ENCODE measurements around the gene LRMDA. TPM values are rescaled to one million over a fixed set of nuclear protein-coding genes. Genes with fewer than 3 reads are reported as not detected.

Gene LRMDA
- total and polyA plus RNA-seq, 2 donors (not counting 3 experiments of a cell fraction or from before 2014, with no cell fraction given) = 9.7 to 18.0 TPM

DNA sequence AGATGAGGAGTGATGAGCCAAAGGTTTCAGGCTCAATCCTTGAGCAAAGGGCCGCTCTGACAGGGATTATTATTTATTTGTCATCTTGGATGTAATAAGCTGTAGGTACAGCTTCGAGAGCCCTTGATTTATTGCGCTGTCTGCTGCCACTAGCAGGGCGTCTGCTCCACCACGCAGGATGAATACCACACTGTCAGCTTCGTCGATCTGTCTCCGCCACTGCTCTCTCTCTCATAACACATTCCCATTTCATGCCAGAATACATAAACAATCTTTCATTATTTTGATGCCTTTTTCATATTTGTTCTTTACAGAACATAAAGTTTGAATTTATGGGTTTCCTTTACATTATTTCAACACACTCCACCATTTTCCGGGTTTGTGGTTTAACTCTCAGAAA, 276.6 kb downstream of the LRMDA start:
- CTCF ChIA-PET = no interaction called here
- H2AFZ ChIP-seq (ENCODE audit: low read depth, low read length) = no peak overlapping the region
- no TSS peak for BruUV-seq (replicated peaks)
- FAIRE-seq (no peak), DNase-seq (ENCODE audit: low read depth, low spot score) (no peak)
- H3K27ac ChIP-seq (ENCODE audit: insufficient read depth, low read depth, low read length) = no peak overlapping the region
- dilution Hi-C loops (cut with MboI; ENCODE audit: extremely low pct_ligation_motif_present, low sequenced_read_pairs) = no loop called here
- no peaks in the 10 kb centered on the region for H3K36me3 ChIP-seq (ENCODE audit: control insufficient read depth in 2 of 2, extremely low read depth in 1 of 2, insufficient read depth in 2 of 2, low read length in 2 of 2)
- no peaks in the 10 kb centered on the region for H3K9me3 ChIP-seq (replicated peaks; ENCODE audit: control insufficient read depth, insufficient read depth, low read length)
- no peak overlapping the region for H3K4me2 ChIP-seq (ENCODE audit: insufficient read depth, low read length)
- H3K4me1 ChIP-seq (ENCODE audit: control insufficient read depth, extremely low read depth, insufficient read depth, low read length) = no peaks in the 10 kb centered on the region
- H3K4me3 ChIP-seq (replicated peaks in 1 of 3; ENCODE audit: insufficient read depth in 1 of 3, low read depth in 1 of 3, low read length in 3 of 3) = no peak overlapping the region
- H3K9ac ChIP-seq (replicated peaks; ENCODE audit: extremely low read depth, insufficient read depth, low read length) = no peak overlapping the region
- H3K27me3 ChIP-seq (ENCODE audit: control insufficient read depth in 2 of 2, insufficient read depth in 2 of 2, low read length in 2 of 2) = no peaks in the 10 kb centered on the region
- no peak for TF ChIP-seq GATA2 (IDR thresholded peaks at IDR 0.05; ENCODE audit: insufficient read depth, insufficient read length, low read depth, low read length)
- no peak for TF ChIP-seq MAX (IDR thresholded peaks at IDR 0.05; ENCODE audit: insufficient read depth, insufficient read length)
- TF ChIP-seq EZH2 (IDR thresholded peaks at IDR 0.05; ENCODE audit: borderline replicate concordance, low read depth, low read length, severe bottlenecking) = no peak
- no peak for TF ChIP-seq MYC (IDR thresholded peaks at IDR 0.05; ENCODE audit: low read depth, low read length)
- TF ChIP-seq, protein P1, sequence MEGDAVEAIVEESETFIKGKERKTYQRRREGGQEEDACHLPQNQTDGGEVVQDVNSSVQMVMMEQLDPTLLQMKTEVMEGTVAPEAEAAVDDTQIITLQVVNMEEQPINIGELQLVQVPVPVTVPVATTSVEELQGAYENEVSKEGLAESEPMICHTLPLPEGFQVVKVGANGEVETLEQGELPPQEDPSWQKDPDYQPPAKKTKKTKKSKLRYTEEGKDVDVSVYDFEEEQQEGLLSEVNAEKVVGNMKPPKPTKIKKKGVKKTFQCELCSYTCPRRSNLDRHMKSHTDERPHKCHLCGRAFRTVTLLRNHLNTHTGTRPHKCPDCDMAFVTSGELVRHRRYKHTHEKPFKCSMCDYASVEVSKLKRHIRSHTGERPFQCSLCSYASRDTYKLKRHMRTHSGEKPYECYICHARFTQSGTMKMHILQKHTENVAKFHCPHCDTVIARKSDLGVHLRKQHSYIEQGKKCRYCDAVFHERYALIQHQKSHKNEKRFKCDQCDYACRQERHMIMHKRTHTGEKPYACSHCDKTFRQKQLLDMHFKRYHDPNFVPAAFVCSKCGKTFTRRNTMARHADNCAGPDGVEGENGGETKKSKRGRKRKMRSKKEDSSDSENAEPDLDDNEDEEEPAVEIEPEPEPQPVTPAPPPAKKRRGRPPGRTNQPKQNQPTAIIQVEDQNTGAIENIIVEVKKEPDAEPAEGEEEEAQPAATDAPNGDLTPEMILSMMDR (IDR thresholded peaks at IDR 0.05; ENCODE audit: extremely low read depth in 1 of 2, insufficient read depth in 1 of 2, low read depth in 1 of 2, low read length in 2 of 2) = no peak
- no peak for TF ChIP-seq JUN (IDR thresholded peaks at IDR 0.05; ENCODE audit: borderline replicate concordance, insufficient read depth, insufficient read length, low read depth)
- TF ChIP-seq FOS (IDR thresholded peaks at IDR 0.05; ENCODE audit: borderline replicate concordance, insufficient read depth, low read length) = no peak
- TF ChIP-seq POLR2A (IDR thresholded peaks at IDR 0.05; ENCODE audit: low read depth, low read length) = no peak
- H4K20me1 ChIP-seq (replicated peaks; ENCODE audit: control insufficient read depth, extremely low read depth, insufficient read depth, low read length) = no peaks in the 10 kb centered on the region
- POLR2A ChIA-PET = no interaction called here
- intact Hi-C loops (cut with micrococcal nuclease) = no loop called here
- H3K79me2 ChIP-seq (ENCODE audit: control insufficient read depth, insufficient read depth, low read length) = no peaks in the 10 kb centered on the region
- H3K9me1 ChIP-seq (replicated peaks; ENCODE audit: control insufficient read depth, extremely low read depth, insufficient read depth, low read length) = no peaks in the 10 kb centered on the region
